NCI-H2171 (cell line): ENCODE data around the gene DTNB.

Source experiments
- DNase-seq: peaks from one replicate; lab custom pipeline; 2025; lab: John Stamatoyannopoulos, UW

The DTNB gene

DNA sequence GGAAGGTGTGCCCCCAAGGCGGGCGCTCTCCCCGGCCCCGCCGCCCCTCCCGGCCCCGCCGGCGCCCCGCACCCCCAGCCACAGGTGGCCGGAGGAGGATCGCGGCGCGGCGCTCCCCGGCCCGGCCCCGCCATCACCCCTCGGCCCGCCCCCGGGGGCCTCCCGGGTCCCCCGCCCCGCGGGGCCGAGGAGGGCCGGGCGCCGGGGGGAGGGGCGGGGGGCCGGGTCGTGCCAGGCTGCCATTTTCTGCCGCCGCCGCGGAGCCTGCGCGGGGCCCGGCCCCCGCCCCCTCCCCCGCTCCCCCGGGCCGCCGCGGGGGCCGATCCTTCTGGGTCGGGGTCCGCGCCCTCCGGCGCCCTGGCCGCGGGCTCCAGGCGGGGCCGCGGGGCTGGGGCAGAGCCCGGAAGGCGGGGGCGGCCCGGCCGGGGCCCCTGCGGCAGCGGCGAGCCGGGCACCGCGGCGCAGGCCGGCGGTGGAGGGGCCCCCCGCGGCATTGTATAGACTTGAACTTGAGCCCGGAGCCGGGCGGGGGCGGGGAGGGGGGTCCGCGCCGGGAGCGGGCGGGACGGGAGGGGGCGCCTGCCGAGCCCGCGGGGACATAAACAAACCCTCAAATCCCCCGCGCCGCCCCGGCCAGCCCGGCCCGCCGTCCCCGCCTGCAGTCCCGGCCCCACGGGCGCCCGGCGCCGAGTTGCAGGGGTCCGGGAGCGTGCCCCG lies 332.2 kb downstream of the DTNB start:
- DNase-seq, result peak; percentile 56

DNA sequence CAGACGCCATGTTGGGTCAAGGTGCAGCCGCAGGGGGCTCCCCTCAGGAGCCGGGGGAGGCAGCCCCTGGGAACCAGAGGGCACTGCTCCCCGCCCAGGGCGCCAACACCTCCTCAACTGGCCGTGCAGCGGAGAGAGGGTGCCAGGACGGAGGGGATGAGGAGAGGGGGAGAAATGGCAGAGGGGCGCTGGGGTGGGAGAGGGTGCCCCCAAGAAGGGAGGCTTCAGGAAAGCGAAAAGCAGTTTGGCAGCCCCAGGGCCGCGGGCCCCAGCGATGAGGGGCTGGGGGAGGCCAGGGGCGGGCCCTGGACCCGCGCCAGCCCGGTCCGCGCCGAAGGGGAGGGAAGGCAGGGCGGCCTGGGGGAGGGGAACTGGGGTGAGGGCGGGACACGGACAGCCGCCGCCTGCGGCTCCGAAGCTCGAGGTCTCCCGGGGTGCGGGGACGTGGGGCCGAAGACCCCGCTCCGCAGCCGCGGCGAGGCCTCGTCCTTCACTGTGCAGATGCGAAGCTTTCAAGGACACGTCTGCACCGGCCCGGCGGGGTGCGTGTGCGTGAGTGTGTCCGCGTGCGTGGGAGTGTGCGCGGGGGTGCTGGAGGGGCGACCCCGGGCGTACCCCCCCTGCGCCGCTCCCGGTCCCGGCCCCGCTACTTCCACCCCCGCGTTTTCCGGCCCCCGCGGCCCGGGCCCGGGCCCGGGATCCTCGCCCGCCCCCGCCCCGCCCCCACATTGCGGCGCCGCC lies 333.0 kb downstream of the DTNB start:
- peak; percentile 49 for DNase-seq

DNA sequence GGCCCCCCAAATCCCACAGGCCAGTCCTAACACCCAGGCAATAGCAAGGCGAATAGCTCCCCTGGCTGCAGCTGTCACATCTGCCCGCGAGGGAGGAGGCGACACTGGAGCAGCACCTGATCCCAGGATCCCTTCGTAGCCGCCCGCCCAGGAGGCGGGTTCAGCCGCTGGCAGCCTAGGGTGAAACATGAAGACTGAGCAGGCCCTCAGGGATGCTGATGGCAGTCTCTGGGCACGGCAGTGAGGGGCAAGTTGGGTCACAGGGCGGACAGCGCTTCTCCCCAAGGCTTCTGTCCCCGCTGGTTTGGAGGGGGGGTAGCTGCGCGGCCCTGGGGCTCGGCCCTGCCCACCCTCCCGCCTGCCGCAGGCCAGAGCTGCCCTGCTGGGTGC lies 333.6 kb downstream of the DTNB start:
- DNase-seq, result peak; percentile 88

DNA sequence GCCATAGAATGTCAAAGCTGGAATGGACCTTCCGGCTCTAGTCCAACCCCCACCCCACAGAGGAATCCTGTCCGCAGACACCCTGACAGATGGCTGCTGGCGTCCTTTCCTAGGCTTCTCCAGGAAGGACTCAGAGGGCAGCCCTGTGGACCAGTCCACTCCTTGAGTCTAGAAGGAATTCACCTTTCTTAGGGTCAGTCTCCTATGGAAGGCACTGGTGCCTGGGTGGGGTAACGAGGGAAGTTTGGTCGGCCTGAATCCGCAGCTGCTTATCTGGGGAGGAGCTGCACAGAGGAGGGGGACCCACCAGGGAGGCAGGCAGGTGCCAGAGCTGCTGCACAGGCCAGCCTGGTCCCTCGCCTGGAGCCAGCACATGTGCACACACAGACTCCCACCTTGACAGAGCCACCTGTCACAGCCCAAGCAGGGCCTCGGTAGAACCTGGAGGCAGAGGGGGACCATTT lies 334.1 kb downstream of the DTNB start:
- peak; percentile 79 for DNase-seq

DNA sequence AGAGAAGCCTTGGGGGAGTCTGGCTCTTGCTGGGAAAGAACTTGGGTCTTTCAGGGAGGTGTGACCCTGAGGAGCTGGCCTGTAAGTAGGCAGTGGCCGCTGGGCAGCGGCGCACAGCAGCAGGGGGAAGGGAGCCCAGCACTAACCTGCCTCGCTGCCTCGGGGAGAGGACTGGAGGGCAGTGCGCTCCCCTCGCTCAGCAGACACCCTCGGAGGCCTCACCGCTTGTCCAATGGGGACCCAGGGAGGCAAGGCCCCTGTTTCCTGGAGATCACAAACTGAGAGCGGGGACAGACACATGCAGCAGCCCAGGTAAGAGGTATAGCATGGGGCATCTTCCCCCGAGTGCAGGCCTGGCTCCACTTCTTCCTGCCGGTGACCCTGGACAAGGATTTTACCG lies 335.0 kb downstream of the DTNB start:
- DNase-seq, result no peak

DNA sequence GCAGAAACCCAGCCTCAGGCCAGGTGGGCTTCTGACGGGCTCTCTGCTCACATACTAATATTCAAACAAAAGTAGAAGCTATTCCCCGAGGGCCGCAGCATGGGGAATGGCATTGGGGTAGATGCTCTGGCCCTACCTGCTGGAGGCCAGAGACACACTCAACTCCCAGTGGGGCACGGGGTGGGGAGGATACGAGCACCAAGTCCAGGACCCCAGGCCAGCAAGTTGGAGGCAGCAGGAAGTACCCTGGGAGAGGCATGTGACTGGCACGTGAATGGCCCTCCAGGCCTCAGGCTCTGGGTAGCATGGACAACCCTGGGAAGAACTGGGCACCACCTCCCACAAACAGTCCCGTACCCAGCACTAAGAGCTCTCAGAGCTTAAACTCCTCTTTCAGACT lies 335.5 kb downstream of the DTNB start:
- no peak for DNase-seq

DNA sequence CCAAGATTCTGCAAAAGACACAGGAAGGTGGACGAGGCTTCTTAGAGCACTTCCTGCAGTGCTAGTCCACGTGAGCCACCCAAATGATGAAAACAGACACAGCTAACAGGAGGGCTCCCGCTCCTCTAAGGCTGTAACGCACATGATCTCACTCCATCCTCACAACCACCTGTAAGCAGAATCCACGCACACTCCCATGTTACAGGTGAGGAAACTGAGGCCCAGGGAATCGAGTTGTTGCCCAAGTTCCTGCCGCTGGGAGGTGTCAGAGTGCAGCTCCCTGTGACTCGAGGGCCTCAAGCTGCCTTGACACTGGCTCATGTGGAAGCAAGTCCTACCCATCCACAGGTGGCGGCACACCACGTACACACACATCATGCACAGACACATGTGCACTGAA lies 336.1 kb downstream of the DTNB start:
- DNase-seq, result no peak

DNA sequence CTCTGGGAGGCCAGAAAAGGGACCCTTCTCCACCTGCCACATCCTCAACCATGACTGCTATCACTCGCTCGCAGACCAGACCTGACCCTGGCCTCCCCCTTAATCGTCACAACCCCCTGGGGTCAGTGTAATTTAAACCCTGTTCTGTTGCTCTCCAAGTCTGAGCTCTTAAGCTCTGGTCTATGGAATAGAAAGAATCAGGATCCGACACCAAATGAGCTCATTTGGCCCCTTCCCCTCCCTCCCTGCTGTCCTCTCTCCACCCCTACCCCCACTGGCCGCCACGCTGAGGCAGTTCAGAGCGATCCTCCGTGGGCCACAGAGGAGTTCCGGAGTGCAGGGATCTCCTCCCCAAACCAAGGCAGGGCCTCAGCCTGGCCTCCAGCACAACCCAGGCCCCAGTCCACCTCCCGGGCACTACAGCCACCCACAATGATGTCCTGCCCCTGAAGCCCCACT lies 337.0 kb downstream of the DTNB start:
- no peak for DNase-seq

DNA sequence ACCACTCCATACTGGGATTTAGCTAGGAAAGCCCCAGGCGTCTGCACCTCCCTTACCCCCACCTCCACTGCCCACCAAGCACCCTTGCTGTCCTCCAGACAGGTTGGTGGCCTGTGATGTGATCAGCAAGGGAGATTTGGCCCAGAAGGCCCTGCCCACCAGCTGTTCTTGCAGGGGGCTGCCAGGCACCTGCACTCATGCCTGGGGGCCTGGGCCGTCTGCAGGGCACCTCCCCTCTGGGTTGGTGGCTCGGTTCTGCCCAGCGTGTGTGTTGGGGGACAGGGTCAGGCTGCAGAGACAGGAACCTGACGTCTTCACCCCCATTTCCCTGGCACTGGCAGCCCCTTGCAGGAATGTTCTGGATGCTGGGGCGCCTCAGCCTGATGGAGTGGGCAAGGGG lies 337.4 kb downstream of the DTNB start:
- DNase-seq, result no peak

DNA sequence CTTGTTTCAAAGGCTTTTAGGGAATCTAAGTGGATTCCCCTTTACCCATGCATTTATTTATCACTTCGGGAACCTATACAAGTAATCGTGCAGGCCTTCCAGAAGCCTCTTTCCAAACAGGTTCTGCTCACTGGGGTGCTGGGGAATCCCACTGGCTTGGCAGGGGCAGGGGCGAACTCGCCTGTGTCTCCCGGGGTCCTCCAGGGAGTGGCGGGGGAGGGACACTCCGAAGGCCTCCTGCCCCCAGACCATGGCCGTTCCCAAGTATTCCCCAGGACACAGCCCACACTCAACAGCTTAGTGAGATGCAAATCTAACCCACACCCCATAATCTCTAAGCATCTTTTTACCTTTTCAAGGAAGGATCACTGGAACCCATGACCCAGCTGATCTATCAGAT lies 338.2 kb downstream of the DTNB start:
- DNase-seq, result no peak

DNA sequence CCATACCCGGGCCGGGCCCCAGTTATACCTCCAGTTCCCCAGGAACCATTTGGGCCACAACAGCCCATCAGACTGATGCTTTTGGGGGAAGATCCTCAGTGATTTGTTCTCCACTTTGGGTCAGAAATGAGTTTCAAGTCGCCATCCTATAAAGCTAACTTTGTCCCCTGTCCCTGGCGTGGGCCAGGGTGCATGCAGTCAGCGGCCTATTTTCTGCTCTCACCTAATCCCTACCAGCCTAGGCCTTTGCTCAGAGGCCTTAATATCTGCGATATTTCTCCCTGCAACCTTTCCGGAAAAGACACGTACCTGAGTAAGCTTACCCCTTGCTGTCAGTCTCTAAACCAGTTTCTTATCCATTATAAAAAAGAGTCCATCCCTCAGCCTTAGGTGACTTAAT lies 338.9 kb downstream of the DTNB start:
- DNase-seq, result no peak

DNA sequence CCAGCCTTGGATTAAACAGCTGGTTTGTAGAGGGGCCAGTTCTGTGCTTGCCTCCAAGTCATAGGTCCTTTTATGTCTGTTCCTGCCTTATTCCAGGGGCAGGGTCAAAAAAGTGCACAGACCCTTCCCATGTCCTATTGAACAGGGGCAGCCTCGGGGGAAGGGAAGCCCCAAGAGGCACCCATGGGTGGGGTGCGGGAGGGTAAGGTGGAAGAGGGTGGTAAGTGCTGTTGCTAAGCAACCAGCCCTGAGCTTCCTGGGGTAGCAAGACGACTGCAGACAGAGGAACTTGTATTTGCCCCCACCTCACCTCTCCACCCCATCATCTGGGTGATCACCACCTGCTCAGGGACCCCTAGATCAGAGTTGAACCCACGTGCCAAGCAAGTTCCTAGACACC lies 339.4 kb downstream of the DTNB start:
- DNase-seq, result no peak

DNA sequence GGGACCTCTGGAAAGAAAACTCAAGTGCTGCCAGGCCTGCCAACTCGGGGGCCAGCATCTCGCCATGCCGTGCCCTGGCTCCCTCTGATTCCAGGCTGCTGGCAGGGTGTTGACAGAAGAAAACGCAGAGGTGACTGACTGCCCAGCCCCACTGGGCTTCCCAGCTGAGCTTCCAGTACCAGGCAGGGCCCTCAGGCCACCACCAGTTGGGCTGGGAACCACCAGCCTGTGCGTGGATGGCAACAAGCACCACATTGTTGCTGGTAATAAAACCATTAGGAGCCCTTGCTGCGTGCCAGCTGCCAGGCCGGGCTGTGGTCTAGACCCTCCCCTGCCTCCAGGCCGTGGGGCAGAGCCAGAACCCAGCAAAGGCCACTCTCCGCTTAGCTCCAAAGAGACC lies 340.8 kb downstream of the DTNB start:
- no peak for DNase-seq

DNA sequence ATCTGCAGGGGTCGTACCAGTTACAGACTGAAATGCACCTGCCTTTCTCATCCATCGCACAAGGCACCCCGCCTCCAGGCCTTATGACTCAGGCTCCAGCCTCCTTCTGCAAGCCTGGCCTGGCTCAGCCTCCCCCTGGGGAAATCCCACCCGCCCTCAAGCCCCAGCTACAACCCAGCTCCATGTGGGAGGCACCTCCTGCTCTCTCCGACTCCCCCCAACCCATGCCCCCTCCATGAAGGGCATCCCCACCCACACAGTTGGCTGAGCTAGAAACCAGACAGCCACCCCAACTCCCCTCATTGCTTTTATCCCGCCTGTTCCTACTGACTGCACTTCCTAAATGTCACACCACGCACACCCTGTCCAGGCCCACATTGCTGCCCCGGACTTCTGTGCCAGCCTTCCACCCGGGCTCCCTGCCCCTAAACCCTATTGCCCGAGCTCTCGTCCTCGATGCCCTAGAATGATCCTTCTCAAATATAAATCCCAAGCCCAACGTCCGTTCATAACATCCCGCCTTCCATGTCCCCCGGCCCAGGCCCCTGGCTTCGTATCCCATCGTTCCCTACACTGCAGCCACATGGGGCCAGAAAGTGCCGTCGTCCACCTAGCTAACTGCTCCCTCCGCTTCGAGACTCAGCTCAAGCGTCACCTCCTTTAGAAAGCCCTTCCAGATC lies 341.6 kb downstream of the DTNB start:
- DNase-seq, result no peak

DNA sequence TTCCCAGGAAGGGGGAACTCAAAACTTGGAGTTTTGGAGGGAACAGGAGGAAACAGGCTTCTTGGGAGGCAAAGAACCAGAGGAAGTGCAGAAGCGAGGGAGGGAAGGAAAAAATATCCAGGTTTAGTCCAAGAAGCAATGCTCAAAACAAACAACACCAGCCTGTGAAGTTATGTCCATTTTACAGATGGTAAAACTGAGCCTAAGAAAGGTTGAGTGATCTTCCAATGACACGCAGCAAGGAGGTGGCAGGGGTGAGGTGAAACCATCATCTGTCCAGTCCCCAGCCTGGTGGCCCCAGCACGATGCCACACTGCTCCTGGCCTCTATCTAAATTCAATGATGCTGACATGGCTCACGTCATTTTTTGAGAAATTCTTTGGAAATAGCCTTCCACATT lies 342.4 kb downstream of the DTNB start:
- DNase-seq, result no peak

DNA sequence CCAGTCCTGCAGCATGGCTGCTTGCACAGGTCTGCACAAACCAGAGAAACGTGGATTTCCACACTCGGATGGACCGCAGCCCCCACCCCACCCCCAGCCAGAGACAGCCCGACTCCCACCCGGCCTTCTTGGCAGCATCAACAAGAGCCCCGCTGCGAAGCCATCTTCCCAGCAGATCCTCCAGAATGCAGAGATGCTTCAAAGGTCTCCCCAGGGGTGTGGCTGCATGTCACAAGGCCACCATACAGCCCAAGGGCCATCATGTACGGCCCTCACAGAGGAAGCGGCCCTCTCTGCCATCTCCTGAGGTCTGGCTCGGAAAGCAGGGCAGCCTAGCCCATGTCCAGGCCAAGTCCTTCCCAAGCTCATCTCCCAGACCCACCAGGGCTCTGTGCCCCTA lies 343.1 kb downstream of the DTNB start:
- DNase-seq, result no peak

DNA sequence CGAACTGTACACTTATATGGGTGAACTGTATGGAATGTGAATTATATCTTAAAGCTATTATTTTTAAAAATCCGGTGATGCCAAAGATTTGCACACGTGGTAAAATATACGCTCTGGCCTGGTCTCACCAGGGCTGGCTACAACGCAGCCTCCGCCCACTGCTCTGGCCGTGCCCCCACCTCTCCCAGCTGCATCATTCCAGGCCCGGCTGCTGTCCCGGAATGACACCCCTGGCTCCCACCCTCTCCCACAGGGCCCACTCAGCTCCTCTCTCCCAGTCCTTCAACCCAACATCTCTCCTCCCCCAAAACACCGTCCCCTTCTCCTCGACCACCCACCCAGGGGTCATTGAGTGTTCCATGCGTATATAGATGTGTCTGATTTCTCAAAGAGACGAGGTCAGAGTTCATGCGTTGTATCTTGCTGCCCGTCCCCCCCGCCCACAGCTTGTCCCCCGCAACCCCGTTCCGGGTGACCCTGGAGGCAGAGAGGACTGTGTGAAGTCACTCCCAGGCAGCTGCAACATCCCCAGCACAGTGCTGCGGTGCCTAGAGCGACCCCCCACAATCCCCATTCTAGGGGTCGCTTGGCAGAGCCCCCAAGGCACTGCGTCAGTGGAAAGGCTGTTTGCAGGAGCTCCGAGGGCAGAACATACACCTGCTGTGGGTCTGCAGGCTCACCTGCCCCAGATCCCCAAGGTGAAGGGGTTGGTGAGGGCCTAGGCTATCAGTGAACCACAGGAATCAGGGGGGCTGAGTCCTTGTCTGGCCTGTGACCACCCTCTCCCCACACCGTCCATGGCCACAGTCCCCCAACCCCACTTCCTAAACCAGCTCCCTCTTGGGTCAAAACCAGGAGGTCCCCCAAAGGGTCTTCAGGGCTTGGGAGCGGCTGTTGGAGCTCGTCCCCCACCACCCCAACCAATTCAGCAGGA lies 345.0 kb downstream of the DTNB start:
- no peak for DNase-seq
